GM12864 (cell line): ENCODE measurements around the gene LEMD2.
A peak's percentile ranks its signal among the peaks of the same experiment; 100 is the strongest.

Source experiments
- DNase-seq: peaks from one replicate; pipeline ENCODE4 v3.0.0-alpha.2; 2011; ENCODE audit warnings: low read depth
- H3K4me3 ChIP-seq: 2 replicates; pipeline ENCODE4 v1.5.1; 2011; ENCODE audit warnings: mild to moderate bottlenecking, low read depth, low read length, control low read depth
- TF ChIP-seq, protein P1 (sequence below): IDR thresholded peaks from 2 replicates; pipeline ENCODE4 v1.5.1; 2011; ENCODE audit warnings: low read depth, mild to moderate bottlenecking, moderate library complexity, low read length, control low read depth, inconsistent platforms; ENCODE audit errors: missing control alignments

LEMD2 gene

DNA sequence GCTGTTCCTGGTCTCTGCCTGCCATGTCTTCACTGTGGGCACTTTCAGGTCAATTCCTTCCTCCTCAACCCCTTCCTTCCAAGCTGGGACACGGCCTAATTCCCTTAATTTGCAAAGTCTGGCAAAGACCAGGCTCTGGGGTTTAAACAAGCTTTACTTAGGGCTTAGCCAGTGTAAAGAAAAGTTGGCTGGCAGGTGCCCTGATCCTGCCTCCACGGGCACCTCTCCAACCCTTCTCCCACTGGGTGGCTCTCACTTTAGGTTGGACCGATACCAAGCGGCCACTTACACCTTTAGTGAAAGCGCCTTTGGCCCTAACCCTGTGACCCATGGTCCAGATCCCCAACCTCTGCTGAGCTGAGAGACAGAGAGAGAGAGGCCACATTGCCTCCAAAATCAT is 28.6 kb upstream of the LEMD2 start:
- TF ChIP-seq, protein P1, sequence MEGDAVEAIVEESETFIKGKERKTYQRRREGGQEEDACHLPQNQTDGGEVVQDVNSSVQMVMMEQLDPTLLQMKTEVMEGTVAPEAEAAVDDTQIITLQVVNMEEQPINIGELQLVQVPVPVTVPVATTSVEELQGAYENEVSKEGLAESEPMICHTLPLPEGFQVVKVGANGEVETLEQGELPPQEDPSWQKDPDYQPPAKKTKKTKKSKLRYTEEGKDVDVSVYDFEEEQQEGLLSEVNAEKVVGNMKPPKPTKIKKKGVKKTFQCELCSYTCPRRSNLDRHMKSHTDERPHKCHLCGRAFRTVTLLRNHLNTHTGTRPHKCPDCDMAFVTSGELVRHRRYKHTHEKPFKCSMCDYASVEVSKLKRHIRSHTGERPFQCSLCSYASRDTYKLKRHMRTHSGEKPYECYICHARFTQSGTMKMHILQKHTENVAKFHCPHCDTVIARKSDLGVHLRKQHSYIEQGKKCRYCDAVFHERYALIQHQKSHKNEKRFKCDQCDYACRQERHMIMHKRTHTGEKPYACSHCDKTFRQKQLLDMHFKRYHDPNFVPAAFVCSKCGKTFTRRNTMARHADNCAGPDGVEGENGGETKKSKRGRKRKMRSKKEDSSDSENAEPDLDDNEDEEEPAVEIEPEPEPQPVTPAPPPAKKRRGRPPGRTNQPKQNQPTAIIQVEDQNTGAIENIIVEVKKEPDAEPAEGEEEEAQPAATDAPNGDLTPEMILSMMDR = no peak
- H3K4me3 ChIP-seq = no peak overlapping the region
- no peak for DNase-seq

DNA sequence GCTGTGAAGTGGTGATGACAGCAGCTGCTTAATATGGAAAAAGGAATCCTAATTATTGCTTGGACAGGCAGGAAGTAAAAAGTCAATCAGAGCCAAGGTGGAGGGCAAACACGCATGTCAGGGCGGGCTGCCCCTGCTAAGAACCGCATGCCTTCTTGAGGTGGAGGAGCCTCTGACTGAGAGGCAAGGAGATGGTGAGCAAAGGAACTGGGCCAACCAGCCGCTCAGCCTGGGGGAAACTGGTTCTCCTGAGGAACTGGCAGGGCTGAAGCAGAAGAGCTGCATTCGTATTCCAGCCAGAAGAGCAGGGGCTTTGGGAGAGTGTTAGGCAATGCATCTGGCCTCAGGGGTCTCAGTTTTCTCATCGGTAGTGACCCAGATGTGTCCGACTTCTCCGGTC is 28.0 kb upstream of the LEMD2 start:
- DNase-seq = no peak
- H3K4me3 ChIP-seq = no peak overlapping the region
- TF ChIP-seq, protein P1 = no peak

DNA sequence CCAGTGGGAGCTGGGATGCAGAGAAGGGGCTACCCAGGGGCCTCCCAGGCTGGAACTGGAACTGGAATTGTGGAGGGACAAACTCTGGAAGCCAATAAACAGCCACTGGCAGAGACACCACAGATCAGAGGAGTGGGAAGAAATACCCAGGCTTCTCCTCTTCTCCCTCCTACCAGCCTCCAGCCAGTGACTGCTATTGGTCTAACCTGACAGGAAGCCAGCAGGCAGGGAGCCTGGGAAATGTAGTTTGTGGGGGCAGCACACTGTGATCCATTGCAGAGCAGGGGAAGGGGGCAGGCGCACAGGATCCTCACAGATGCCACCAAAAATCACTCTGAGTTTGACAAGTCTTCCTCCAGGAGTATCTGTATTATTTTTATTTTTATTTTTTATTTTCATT is 26.9 kb upstream of the LEMD2 start:
- TF ChIP-seq, protein P1 = no peak
- no peak for DNase-seq
- H3K4me3 ChIP-seq = no peak overlapping the region

DNA sequence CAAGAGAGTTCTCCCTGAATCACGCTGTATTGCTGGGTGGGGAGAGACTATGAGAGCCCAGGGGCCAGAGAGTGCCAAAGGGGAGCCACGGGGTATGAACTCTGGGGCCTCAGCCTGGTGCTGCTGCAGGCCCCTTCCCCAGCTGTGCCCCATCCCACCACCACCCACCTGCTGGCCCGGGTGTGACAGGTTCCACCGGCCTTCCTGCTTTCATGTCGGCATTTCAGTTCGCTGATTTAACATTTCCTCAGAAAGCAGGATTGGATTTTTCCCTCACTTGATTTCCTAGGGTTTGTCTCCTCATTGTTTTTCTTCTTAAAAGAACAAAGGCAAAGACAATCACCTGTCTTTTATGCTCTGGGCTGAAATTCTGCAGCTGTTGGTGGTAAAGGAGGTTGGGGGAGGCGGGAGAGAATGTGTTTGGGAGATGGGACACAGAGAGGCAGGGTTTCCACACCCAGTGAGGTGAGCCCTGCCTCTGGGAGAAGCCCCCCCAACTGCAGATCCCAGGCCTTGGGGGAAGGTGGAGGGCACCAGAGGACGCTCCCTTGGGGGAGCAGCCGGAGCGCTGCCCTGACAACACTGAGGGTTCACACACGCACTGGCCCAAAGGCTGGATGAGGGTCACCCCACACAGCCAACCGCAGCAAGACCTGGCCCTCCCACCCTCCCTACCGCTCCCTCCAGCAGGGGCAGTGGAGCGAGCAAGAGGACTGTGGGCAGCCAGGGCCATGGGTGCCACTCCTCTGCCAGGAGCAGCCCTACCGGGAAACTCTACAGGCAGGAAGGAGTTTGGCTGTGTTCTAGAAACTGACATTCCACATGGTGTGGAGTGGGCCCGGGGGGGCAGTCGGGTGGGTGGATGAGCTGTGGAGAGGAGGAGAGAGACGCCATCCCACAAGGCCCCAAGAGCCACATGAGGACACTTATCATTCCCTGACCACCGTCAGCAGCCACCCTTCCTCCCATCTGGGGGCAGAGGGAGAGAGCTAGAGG is 25.4 kb upstream of the LEMD2 start:
- H3K4me3 ChIP-seq = no peak overlapping the region
- TF ChIP-seq, protein P1 = no peak
- DNase-seq = no peak

DNA sequence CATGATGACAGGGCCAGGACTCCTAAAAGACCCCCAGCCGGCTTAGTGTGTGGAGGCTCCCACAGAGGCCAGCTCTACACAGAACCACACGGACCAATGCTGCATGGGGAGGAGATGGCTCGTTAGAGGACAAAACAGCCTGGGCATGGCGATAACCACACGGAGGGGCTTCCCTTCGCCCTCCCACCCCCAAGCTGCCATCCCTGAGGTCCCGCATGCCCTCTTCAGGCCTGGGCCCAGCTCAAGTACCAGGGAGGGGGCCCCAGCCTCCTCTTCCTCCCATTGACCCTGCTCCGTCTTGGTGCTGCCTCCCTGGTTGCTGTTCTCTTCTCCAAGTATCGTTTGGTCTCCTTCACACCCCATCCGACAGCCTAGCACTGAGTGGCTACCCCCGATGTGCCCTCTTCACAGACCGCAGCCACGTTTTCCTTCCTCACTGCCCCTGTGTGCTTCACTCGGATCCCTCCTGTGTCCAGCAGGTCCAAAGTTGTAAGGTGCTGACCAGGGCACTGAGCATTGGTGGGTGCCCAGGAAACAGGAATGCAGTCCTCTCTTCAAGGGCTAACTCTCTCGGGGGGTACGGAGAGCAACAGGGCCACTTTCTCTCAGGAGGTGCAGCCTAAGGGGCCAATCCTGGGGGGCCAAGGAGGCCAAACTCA is 24.4 kb upstream of the LEMD2 start:
- no peak for DNase-seq
- TF ChIP-seq, protein P1 = no peak
- H3K4me3 ChIP-seq = no peak overlapping the region

DNA sequence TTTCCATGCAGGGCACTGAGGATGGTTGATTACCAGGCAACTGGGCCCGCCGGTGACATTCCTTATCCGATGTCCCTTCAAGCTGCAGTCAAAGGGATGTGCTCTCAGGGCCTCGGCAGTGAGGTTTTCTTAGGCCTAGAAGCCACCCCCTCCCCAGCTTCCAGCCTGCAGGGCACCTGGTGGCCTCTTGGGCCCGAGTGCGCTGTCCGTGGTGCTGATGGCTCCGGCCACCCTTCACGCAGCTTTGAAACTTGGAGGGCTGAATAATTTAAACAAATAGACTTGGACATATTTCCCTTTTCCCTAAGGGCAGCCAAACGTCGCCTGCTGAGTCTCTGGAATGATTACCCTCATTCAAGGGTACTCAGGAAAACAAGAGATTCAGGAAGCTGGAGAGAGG is 23.7 kb upstream of the LEMD2 start:
- TF ChIP-seq, protein P1 = peak; percentile 36
- no peak for DNase-seq
- H3K4me3 ChIP-seq = no peak overlapping the region
